SH-SY5Y (cell line): Measurements from ENCODE around the gene MAGEA8.
"Not testable (repeated sequence)": the region's sequence is repeated elsewhere in the genome, so short reads cannot be mapped to it uniquely, and the experiment has no call there.

Experiments
- GATA2 ChIP-seq: IDR thresholded peaks from 2 replicates; pipeline ENCODE4 v1.6.1; 2011; ENCODE audit warnings: mild to moderate bottlenecking, low read depth, low read length
- GATA3 ChIP-seq: IDR thresholded peaks from 2 replicates; pipeline ENCODE4 v1.6.1; 2011; ENCODE audit warnings: low read depth, mild to moderate bottlenecking, low read length, moderate library complexity

MAGEA8 gene

DNA sequence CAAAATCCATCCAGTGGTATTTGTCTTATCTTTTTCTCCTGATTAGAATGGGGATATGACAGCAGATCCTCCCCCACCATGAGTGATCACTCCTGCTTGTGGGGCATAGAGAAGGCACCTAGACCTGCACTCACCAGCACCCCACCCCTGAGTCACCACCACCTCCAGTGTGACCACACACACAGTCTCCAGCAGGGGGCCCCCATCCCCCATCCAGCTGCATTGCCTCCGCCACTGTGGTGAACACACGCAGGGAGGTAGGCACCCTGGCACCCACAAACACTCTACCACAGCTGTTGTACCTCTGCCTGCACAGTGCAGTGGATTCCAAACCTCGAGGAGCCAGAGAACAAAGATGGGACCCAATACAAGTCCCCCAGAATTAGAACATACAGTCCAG lies 9.0 kb upstream of the MAGEA8 start:
- no peak for TF ChIP-seq GATA3
- TF ChIP-seq GATA2: no peak

DNA sequence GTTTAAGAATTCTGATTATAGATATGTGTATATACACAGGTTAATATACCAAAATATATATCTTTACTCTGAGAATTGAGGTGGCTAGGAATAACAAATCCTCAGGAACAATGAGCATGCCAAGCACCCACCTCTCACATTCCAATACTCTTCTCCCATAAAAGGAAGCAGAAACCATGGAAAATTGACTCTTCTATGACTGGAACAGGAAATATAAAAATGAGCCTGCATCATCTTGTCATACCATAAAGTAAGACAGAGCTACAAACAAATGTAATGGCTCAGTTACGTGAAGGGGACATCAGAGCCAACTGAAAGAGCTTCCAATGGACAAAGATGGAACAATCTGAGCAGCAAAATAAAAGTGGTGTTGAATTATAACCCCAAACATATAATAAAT lies 3.8 kb upstream of the MAGEA8 start:
- no peak for TF ChIP-seq GATA3
- no peak for TF ChIP-seq GATA2

DNA sequence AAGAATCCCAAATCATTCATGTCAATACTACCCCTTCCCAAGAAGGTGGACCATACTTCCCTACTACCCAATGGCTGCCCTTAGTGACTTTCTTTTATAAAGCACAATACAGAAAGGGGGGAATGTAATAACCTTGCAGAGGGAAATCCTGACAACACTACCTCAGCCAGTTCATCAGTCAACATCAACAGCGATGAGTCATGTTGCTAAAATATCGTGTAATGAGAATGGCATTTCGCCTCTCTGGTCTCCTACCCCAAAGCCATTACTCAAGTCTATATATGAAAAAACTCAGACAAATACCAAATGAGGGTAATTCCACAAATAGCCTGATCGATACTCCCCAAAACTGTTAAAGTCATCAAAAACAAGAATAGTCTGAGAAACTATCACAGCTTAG lies 3.3 kb upstream of the MAGEA8 start:
- TF ChIP-seq GATA3 (no peak), GATA2 (no peak)

DNA sequence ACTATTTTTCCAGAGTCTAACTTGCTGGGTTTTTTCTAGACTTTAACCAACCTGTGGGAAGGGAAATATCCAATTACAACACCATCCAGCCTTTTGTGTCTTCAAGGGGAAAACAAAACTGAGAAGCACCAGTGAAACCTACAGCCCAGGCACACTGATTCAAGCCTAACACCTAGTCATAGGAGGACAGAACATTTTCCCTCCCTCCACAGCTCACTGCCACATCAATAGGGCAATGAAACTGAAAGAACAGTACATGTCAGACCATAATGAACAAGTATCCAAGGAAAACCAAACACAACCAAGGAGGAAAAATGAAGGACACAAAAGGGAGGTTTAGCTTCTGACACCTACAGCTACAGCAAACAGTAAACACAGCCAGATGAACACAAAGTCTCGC lies 17.6 kb downstream of the MAGEA8 start:
- TF ChIP-seq GATA2 (no peak), GATA3 (no peak)

DNA sequence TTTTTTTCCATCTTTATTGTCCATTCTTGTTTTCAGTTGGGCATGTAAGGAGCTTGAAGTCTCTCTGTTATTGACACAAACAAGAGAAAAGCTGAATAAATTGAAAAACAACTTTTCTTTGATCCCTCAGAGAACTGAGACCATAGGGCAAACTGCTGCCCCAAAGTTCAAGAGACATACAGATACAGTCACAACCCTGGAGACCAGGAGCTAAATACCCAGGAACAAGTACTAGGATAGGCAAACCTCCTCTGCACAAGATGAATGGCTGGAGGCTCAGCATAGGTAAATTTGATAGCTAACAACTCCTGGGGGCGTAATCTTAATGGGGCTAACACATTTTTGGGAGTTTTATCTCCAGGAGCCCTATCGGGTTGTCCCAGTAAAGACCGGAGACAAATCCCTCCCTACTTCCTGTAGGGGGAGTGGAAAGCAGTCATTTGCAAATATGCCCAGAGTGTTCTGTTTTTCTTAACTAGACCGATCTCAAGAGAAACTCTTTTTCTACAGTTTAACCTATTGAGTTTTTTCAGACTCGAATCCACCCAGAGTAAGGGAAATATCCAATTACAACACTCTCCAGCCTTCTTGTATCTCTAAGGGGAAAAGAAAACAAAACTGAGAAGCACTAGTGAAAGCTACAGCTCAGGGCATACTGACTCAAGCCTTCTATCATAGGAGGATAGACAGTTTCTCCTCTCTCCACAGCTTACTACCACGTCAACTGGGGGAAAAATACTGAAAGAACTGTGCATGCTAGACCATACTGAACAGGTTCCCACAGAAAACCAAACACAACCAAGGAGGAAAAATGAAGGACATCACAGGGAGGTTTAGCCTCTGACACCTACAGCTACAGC lies 23.1 kb downstream of the MAGEA8 start:
- TF ChIP-seq GATA3: no peak
- no peak for TF ChIP-seq GATA2

DNA sequence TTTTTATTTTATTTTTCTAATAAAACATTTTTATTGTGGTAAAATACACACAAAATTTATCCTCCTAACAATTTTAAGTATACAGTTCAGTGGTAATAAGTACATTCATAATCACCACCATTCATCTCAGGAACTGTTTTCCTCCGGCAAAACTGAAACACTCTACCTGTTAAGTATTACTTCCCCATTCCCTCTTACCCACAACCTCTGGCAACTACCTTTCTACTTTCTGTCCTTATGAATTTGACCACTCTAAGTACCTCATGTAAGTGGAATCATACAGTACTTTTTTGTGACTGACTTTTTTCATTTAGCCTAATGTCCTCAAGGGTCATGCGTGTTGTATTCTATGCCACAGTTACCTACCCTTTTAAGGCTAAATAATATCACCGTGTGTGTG lies 27.3 kb downstream of the MAGEA8 start:
- TF ChIP-seq GATA2 (no peak), GATA3 (no peak)

DNA sequence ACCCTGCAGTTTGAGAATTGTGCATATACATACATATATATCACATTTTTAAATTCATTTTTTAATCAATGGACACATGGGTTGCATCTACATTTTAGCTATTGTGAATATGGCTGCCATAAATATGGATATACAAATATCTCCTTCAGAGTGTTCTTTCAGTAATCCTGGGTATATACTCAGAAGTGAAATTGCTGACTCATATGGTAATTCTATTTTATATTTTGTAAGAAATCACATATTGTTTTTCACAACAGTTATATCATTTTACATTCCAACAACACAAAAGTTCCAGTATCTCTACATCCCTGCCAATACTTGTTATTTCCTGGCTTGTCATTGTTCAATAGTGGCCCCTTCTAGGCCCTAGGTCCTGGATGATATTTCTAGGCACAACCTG lies 27.7 kb downstream of the MAGEA8 start:
- TF ChIP-seq GATA3 (no peak), GATA2 (no peak)

DNA sequence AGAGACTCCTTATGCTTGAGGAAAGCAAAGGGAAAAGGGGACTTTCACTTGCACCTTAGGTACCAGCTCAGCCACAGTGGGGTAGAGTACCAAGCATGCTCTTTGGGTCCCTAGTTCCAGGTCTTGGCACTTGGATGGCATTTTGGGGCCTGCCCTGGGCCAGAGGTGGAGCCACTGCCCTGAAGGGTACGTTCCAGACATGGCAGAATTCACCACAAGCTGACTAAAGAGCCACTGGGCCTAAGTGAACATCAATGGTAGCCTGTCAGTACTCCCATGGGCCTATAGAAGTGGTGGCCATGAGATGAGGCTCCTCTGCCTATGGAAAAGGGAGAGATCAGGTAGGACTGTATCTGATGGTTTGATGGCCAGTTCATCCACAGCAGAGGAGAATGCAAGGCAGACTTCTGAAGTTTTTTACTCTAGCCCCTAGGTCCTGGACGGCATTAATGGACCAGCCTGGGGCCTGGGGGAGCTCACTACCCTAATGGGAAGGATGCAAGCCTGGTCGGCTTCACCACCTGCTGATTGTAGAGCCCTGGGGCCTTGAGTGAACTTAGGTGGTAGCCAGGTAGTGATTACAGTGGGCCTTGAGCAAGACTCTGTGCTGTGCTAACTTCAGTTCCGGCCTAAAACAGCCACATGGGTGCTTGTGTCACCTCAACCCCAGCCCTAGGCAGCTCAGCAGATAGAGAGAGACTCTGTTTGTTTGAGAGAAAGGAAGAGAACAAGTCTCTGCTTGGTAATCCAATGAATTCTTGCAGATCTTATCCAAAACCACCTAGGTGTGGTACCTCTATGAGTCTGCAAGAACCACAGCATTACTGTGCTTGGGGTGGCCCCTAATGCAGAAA lies 28.6 kb downstream of the MAGEA8 start:
- TF ChIP-seq GATA3: no peak
- no peak for TF ChIP-seq GATA2

DNA sequence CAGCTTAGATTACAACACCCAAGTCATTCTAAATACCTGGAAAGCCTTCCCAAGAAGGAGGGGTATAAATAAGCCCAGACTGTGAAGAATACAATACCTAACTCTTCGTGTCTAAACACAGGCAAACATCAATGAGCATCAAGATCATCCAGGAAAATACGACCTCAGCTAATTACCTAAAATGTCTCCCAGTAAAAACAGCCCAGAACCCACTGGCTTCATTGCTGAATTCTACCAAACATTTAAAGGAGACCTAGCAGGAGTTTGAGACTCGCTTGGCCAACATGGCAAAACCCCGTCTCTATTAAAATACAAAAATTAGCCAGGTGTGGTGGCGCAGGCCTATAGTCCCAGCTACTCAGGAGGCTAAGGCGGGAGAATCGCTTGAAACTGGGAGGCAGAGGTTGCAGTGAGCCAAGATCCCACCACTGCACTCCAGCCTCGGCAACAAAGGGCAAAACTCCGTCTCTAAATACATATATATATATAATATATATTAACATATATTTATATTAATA lies 29.3 kb downstream of the MAGEA8 start:
- TF ChIP-seq GATA2 (no peak), GATA3 (no peak)

DNA sequence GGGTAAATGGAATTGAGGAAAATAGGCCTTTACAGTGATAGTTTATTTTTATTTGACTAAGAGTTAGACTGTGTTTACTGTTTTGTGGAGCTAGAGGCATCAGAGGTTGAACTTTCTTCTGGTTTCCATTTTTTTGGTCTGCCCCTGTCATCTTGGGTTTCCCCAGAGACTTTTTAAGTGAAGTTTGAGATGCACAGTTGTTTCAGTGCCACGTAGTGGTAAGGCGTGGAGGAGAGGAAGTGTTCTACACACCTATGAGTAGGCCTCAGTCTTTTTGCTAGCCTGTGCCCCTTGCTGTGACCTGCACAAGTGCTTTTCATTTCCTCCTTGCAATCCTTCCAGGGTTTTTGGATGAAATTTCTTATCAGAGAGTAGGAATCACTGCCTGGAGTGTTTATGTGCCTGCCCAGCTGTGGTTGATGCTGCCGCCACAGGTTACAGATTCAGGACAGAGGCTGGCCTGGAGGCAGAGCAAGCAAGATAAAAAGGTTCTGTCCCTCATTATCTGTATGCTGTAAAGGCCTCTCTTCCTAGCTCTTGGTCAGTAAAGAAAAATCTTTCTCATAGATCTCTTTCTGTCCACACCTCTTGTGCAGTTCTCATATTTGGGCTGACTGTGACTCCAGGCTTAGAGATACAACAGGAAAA lies 35.9 kb downstream of the MAGEA8 start:
- TF ChIP-seq GATA3: no peak
- peak; percentile 46; the same call in 1 of the 2 replicates for TF ChIP-seq GATA2

DNA sequence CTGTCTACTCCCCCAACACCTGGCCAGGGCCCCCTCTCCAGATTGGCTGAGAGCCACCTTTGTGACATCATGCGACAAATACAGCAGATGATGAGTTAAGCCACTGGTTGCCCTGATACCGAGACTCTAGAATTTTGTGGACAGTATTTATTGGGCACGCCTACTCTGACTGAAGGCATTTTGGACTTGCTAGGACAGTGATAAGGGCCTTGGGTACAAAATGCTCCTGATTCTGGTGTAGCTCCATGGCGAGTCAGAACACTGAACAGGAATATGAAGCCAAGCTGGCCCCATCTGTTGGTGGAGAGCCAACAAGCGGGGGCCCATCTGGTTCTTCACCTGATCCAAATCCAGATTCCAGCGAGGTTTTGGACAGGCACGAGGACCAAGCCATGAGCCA lies 48.4 kb downstream of the MAGEA8 start, which contains the start of gene HSFX4:
HSFX4 (plus strand) TSS at position 174 of the 400 bp plus-strand sequence; CDS start at position 246, 72 bp downstream.
- not testable (repeated sequence) for TF ChIP-seq GATA2, GATA3
